Thyroid gland (tissue), 4 donors: ENCODE data around the gene AP2A2. TPM values are rescaled to one million over a fixed set of nuclear protein-coding genes. Genes with fewer than 3 reads are reported as not detected.

Source experiments
- DNase-seq, 2 donors: peaks; one replicate each; pipeline ENCODE4 v3.0.0-alpha.2; 2019
- H3K27ac ChIP-seq, 3 donors: fragments of 200-600 bp; sonication (generic); 1 replicate in 2 of 3; 2 replicates in 1 of 3; pipeline ENCODE4 v1.5.1; 2016 to 2019; ENCODE audit warnings: mild to moderate bottlenecking in 1 of 3, moderate library complexity in 1 of 3
- H3K27me3 ChIP-seq: fragments of 200-600 bp; sonication (generic); one replicate; pipeline ENCODE4 v1.5.1; 2019
- H3K36me3 ChIP-seq, 2 donors: fragments of 200-600 bp; sonication (generic); one replicate each; pipeline ENCODE4 v1.5.1; 2016 to 2019
- H3K4me1 ChIP-seq, 2 donors: fragments of 200-600 bp; sonication (generic); one replicate each; pipeline ENCODE4 v1.5.1; 2017 to 2019
- H3K4me3 ChIP-seq, 3 donors: fragments of 200-600 bp; sonication (generic); replicated peaks in 1 of 3; 1 replicate in 2 of 3; 2 replicates in 1 of 3; pipeline ENCODE4 v1.5.1; 2016; ENCODE audit warnings: mild to moderate bottlenecking in 1 of 3
- H3K9me3 ChIP-seq: fragments of 200-600 bp; sonication (generic); one replicate; pipeline ENCODE4 v1.5.1; 2017
- CTCF ChIP-seq, 6 experiments: fragments of 200-600 bp in 3 of 6; fragments of 450-650 bp in 3 of 6; sonication (generic) in 3 of 6; IDR thresholded peaks; one replicate each; pipeline ENCODE4 v1.5.1; 2016 to 2019; ENCODE audit warnings: antibody characterized with exemption in 6 of 6, mild to moderate bottlenecking in 2 of 6, inconsistent platforms in 1 of 6, moderate library complexity in 1 of 6
- POLR2A ChIP-seq, 2 donors: fragments of 450-650 bp; IDR thresholded peaks; one replicate each; pipeline ENCODE4 v1.6.1; 2017; ENCODE audit warnings: antibody characterized with exemption in 2 of 2, mild to moderate bottlenecking in 2 of 2, moderate library complexity in 1 of 2
- WGBS, 2 donors: methylation state at CpG; one replicate each; pipeline ENCODE4 v1.1.5; 2017; 5-methylcytosine and 5-hydroxymethylcytosine counted together
- intact Hi-C: fragments of 100-400 bp; cut with DNase I; formaldehyde crosslinking; loops from one replicate; pipeline ENCODE4 v1.15.1; 2023
- total RNA-seq, 4 donors: library from RNA; depleted of rRNA; stranded (reverse); fragments of >200 nt; gene quantifications; one replicate each; pipeline ENCODE4 v1.2.3, GENCODE V29; 2016

Gene AP2A2
- total RNA-seq, 4 donors from 2014 or later: 37.2 to 67.3 (median 54.1) TPM

DNA sequence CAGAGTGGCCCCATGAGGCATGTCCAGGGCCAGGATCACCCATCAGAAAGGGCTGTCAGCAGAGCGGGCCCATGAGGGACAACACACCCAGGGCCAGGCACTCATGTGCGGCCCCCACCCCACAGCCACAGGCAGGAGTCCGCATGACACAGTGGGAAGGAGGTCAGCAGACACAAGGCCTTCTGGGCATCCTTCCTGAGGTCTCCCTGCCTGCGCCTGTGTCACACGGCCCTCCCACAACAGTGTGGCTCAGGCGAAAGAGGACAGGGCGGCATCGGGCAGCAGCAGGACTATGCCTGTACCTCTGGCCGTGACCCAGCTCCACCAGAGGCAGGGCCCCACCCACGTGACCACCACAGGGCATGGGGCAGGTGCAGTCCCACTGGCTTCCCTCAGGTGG is 42.1 kb upstream of the AP2A2 start:
- Histone ChIP-seq H3K4me3 (no peak overlapping the region), H3K27me3 (no peaks in the 10 kb centered on the region), H3K27ac (no peak overlapping the region), H3K9me3 (no peaks in the 10 kb centered on the region), H3K36me3 (no peaks in the 10 kb centered on the region), H3K4me1 (no peaks in the 10 kb centered on the region)
- DNase-seq: no peak
- intact Hi-C loops: no loop called here
- 95 to 100% methylated on average over 2 to 4 of the region's 10 CpGs for WGBS, 2 donors
- no peak for TF ChIP-seq POLR2A (IDR thresholded peaks at IDR 0.05)
- no peak for TF ChIP-seq CTCF (IDR thresholded peaks at IDR 0.05)

GRCh38 chr11:884578-885070 is 41.0 kb upstream of the AP2A2 start:
- intact Hi-C loops: no loop called here
- Histone ChIP-seq H3K36me3 (no peaks in the 10 kb centered on the region), H3K4me1 (no peaks in the 10 kb centered on the region), H3K4me3 (no peak overlapping the region), H3K27me3 (no peaks in the 10 kb centered on the region), H3K27ac (no peak overlapping the region), H3K9me3 (no peaks in the 10 kb centered on the region)
- TF ChIP-seq POLR2A (IDR thresholded peaks at IDR 0.05) (no peak), CTCF (IDR thresholded peaks at IDR 0.05) (no peak)
- DNase-seq: no peak
- 75 to 79% methylated on average over 4 to 7 of the region's 16 CpGs for whole genome bisulfite sequencing, 2 donors

GRCh38 chr11:886568-886967 is 39.1 kb upstream of the AP2A2 start:
- 93 to 97% methylated on average over 14 to 17 of the region's 17 CpGs for WGBS, 2 donors
- no peaks in the 10 kb centered on the region for H3K36me3 ChIP-seq
- no peak for TF ChIP-seq CTCF (IDR thresholded peaks at IDR 0.05)
- no peak for TF ChIP-seq POLR2A (IDR thresholded peaks at IDR 0.05)
- no peak overlapping the region for H3K4me3 ChIP-seq
- no peaks in the 10 kb centered on the region for H3K4me1 ChIP-seq
- H3K9me3 ChIP-seq: no peaks in the 10 kb centered on the region
- intact Hi-C loops: no loop called here
- no peak overlapping the region for H3K27ac ChIP-seq
- DNase-seq: no peak
- no peaks in the 10 kb centered on the region for H3K27me3 ChIP-seq

DNA sequence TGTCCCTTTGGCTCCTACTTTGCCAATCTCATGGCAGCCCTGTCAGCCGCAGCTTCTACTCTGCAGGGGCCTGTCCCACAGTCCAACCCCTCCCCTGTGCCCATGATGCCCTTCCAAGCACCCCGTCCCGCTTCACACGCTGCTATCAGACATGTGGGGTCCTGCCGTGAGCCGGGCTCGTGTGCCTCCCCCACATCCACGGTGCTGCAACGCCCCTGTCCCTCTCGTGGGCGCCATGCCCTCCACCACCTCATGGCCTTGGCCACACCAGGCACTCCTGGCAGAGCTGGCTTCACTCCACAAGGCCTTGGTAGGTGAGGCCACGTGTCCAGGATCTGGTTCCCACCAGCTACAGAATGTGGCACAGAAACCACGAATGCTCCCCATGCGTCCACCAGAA is 38.1 kb upstream of the AP2A2 start:
- Histone ChIP-seq H3K27ac (no peak overlapping the region), H3K27me3 (no peaks in the 10 kb centered on the region), H3K9me3 (no peaks in the 10 kb centered on the region), H3K36me3 (no peaks in the 10 kb centered on the region), H3K4me1 (no peaks in the 10 kb centered on the region), H3K4me3 (no peak overlapping the region)
- DNase-seq: no peak
- TF ChIP-seq POLR2A (IDR thresholded peaks at IDR 0.05): no peak
- TF ChIP-seq CTCF (IDR thresholded peaks at IDR 0.05): no peak
- intact Hi-C loops: no loop called here
- WGBS, 2 donors: 93 to 98% methylated on average over 13 to 14 of the region's 14 CpGs

GRCh38 chr11:888310-889212 is 37.1 kb upstream of the AP2A2 start:
- WGBS, 2 donors: 87 to 93% methylated on average over 34 to 45 of the region's 45 CpGs
- no peak for DNase-seq
- no peak overlapping the region for H3K4me3 ChIP-seq
- intact Hi-C loops: no loop called here
- no peak overlapping the region for H3K27ac ChIP-seq
- H3K4me1 ChIP-seq: no peaks in the 10 kb centered on the region
- no peaks in the 10 kb centered on the region for H3K9me3 ChIP-seq
- H3K36me3 ChIP-seq: no peaks in the 10 kb centered on the region
- H3K27me3 ChIP-seq: no peaks in the 10 kb centered on the region
- TF ChIP-seq POLR2A (IDR thresholded peaks at IDR 0.05) (no peak), CTCF (IDR thresholded peaks at IDR 0.05) (no peak)
